Endothelial cell of umbilical vein (primary cell): ENCODE measurements around the gene PPTC7. TPM values are rescaled to one million over a fixed set of nuclear protein-coding genes. Genes with fewer than 3 reads are reported as not detected.

ENCODE experiments used
- BruUV-seq: library from RNA; stranded (reverse); fragments of 400-500 nt; replicated peaks from 2 replicates; lab custom pipeline; 2021; lab: Mats Ljungman, UMichigan
- CTCF ChIA-PET: fragments of 300-600, 350-600 bp; sonication (Branson Sonifier 250); formaldehyde crosslinking; loops from one replicate; lab custom pipeline; 2021; ENCODE audit warnings: antibody characterized with exemption, inconsistent platforms; lab: Charles Lee
- POLR2A ChIA-PET: fragments of 300-600, 350-600 bp; sonication (Branson Sonifier 250); formaldehyde crosslinking; loops from one replicate; lab custom pipeline; 2021; ENCODE audit warnings: antibody characterized with exemption, inconsistent platforms; lab: Charles Lee
- DNase-seq: peaks from one replicate; pipeline ENCODE4 v3.0.0-alpha.2; 2011; ENCODE audit warnings: low read depth, low spot score
- FAIRE-seq: peaks from 2 replicates; lab custom pipeline; 2011; peaks lifted over from hg19 to GRCh38; lab: Jason Lieb, UNC
- H2AFZ ChIP-seq: 2 replicates; pipeline ENCODE4 v1.6.0; 2012; ENCODE audit warnings: low read depth, low read length, control low read depth, inconsistent platforms
- H3K27ac ChIP-seq: 2 replicates; pipeline ENCODE4 v1.5.1; 2011; ENCODE audit warnings: low read depth, mild to moderate bottlenecking, control low read depth, low read length, moderate library complexity; ENCODE audit not compliant: insufficient read depth
- H3K27me3 ChIP-seq, 2 experiments: 2 replicates each; pipeline versions ENCODE4 v1.6.0 to v1.6.1; 2011; ENCODE audit warnings: low read length in 2 of 2, mixed read lengths in 1 of 2; ENCODE audit not compliant: control insufficient read depth in 2 of 2, insufficient read depth in 2 of 2
- H3K36me3 ChIP-seq, 2 experiments: 2 replicates in 1 of 2; 3 replicates in 1 of 2; pipeline ENCODE4 v1.5.1; 2011; ENCODE audit warnings: low read length in 2 of 2, mild to moderate bottlenecking in 1 of 2, moderate library complexity in 1 of 2; ENCODE audit not compliant: control insufficient read depth in 2 of 2, insufficient read depth in 2 of 2; ENCODE audit errors: extremely low read depth in 1 of 2
- H3K4me1 ChIP-seq: 3 replicates; pipeline ENCODE4 v1.5.1; 2011; ENCODE audit warnings: mild to moderate bottlenecking, low read length; ENCODE audit not compliant: control insufficient read depth, insufficient read depth; ENCODE audit errors: extremely low read depth
- H3K4me2 ChIP-seq: 2 replicates; pipeline ENCODE4 v1.6.1; 2011; ENCODE audit warnings: low read length, control low read depth, mixed read lengths; ENCODE audit not compliant: insufficient read depth
- H3K4me3 ChIP-seq, 3 experiments: fragments of 200-600 bp in 1 of 3; sonication (generic), shearing (Covaris generic) in 1 of 3; replicated peaks in 1 of 3; 2 replicates each; pipeline ENCODE4 v1.5.1; 2011 to 2016; ENCODE audit warnings: control low read depth in 3 of 3, low read length in 3 of 3, mild to moderate bottlenecking in 2 of 3, inconsistent platforms in 1 of 3, low read depth in 1 of 3, moderate library complexity in 1 of 3; ENCODE audit not compliant: insufficient read depth in 1 of 3
- H3K79me2 ChIP-seq: 2 replicates; pipeline ENCODE4 v1.6.0; 2012; ENCODE audit warnings: low read length, inconsistent platforms; ENCODE audit not compliant: control insufficient read depth, insufficient read depth
- H3K9ac ChIP-seq: replicated peaks from 2 replicates; pipeline ENCODE3; 2011; ENCODE audit warnings: low read length, control low read depth; ENCODE audit not compliant: insufficient read depth; ENCODE audit errors: extremely low read depth
- H3K9me1 ChIP-seq: replicated peaks from 3 replicates; pipeline ENCODE4 v1.6.0; 2011; ENCODE audit warnings: mild to moderate bottlenecking, low read length; ENCODE audit not compliant: control insufficient read depth, insufficient read depth; ENCODE audit errors: extremely low read depth
- H3K9me3 ChIP-seq: replicated peaks from 2 replicates; pipeline ENCODE4 v1.5.1; 2012; ENCODE audit warnings: low read length, inconsistent platforms; ENCODE audit not compliant: control insufficient read depth, insufficient read depth
- H4K20me1 ChIP-seq: replicated peaks from 2 replicates; pipeline ENCODE3; 2011; ENCODE audit warnings: mild to moderate bottlenecking, low read length; ENCODE audit not compliant: control insufficient read depth, insufficient read depth; ENCODE audit errors: extremely low read depth
- EZH2 ChIP-seq: IDR thresholded peaks from 2 replicates; pipeline ENCODE4 v1.6.1; 2012; ENCODE audit warnings: borderline replicate concordance, low read depth, mild to moderate bottlenecking, moderate library complexity, low read length, inconsistent platforms; ENCODE audit not compliant: severe bottlenecking
- FOS ChIP-seq: IDR thresholded peaks from 2 replicates; pipeline ENCODE4 v1.6.1; 2011; ENCODE audit warnings: mild to moderate bottlenecking, low read length, moderate library complexity, borderline replicate concordance; ENCODE audit not compliant: insufficient read depth
- GATA2 ChIP-seq: IDR thresholded peaks from 2 replicates; pipeline ENCODE4 v1.7.0; 2011; ENCODE audit warnings: low read depth, mild to moderate bottlenecking, moderate library complexity, mixed read lengths, low read length; ENCODE audit not compliant: insufficient read length, insufficient read depth
- JUN ChIP-seq: IDR thresholded peaks from 2 replicates; pipeline ENCODE4 v1.6.1; 2011; ENCODE audit warnings: borderline replicate concordance, low read depth; ENCODE audit not compliant: insufficient read length, insufficient read depth
- MYC ChIP-seq: IDR thresholded peaks from one replicate; pipeline ENCODE4 v1.6.1; 2011; ENCODE audit warnings: mild to moderate bottlenecking, low read depth, low read length
- POLR2A ChIP-seq: IDR thresholded peaks from 2 replicates; pipeline ENCODE4 v1.6.1; 2012; ENCODE audit warnings: low read depth, mild to moderate bottlenecking, control low read depth, low read length
- POLR2AphosphoS5 ChIP-seq: IDR thresholded peaks from 2 replicates; pipeline ENCODE4 v1.6.1; 2012; ENCODE audit warnings: low read depth, mild to moderate bottlenecking, control low read depth, low read length, moderate library complexity; ENCODE audit not compliant: insufficient read depth
- dilution Hi-C: fragments of 300-500 bp; cut with MboI; formaldehyde crosslinking; loops from one replicate; pipeline ENCODE4 v1.15.0; 2019; ENCODE audit warnings: low sequenced_read_pairs; ENCODE audit not compliant: extremely low pct_ligation_motif_present
- intact Hi-C: fragments of 100-400 bp; cut with micrococcal nuclease; formaldehyde crosslinking; loops from one replicate; pipeline ENCODE4 v1.10.0; 2022
- polyA plus RNA-seq, 4 experiments: library from polyadenylated mRNA; depleted of rRNA in 3 of 4; stranded (reverse) in 3 of 4; unstranded in 1 of 4; fragments of >200 nt; gene quantifications; 2 replicates each; pipeline versions ENCODE4 v1.2.1 to v1.2.3, GENCODE V29; 2011 to 2012; ENCODE audit warnings: missing spikeins in 1 of 4
- total RNA-seq: library from RNA; stranded (reverse); gene quantifications from 2 replicates; pipeline ENCODE4 v1.2.3, GENCODE V29; 2021
- TF ChIP-seq, protein P1 (sequence below), 2 donors: IDR thresholded peaks; 1 replicate in 1 of 2; 2 replicates in 1 of 2; pipeline ENCODE4 v1.5.1; 2011; ENCODE audit warnings: low read length in 2 of 2, mild to moderate bottlenecking in 2 of 2, moderate library complexity in 2 of 2, control low read depth in 1 of 2, inconsistent platforms in 1 of 2, low read depth in 1 of 2; ENCODE audit not compliant: insufficient read depth in 1 of 2; ENCODE audit errors: extremely low read depth in 1 of 2
- TF ChIP-seq, protein P2 (sequence below): IDR thresholded peaks from 2 replicates; pipeline ENCODE4 v1.6.1; 2011; ENCODE audit not compliant: insufficient read depth, insufficient read length

The PPTC7 gene
- total and polyA plus RNA-seq, 2 donors (not counting 3 experiments of a cell fraction or from before 2014, with no cell fraction given): 8.4 to 15.2 TPM

DNA sequence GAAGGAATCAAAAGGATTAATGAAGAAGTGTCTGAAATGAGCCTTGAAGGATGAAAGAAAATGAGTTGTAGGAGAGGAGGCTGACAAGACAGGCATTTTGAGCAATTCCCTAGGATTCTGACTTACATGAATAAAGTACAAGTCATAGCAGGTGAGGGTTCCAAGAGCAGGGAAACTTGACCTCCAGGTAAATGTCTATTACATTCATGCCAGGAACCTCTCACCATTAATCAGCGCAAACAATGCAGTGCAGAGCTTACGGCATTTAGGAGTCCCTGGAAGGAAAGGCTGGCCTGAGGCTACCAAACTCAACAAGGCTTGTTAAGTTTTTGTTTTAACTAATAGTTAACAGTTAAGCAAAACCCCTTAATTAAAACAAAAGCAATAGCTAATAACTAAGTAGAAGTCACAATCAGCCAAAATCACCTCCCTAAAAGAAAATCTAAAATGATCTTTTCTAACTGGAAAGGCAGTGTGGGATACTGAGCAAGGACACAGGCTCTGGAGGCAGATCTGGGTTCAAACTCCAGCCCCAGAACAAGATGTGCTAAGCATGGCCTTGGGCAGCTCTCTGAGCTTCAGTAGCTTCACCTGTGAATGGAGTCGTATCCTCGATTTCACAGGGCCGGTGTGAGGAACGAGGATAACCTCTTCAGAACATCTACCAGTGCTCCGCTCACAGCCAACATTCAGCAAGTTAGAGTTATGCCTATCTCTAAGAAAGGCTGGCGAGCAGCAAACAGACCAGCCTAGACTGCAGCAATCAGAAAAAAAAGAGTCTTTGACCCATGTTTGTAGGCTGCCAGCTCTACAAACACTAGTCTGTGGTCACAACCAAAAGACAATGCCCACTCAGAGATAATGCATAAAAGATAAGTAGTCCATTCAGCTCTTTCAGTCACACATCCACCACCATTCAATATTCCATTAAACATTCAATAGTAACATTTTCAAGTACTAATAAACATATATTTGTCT lies 16.9 kb downstream of the PPTC7 start:
- H3K4me2 ChIP-seq: no peak overlapping the region
- peaks cover 78% of the 10 kb centered on the region for H3K79me2 ChIP-seq
- no peak overlapping the region for H2AFZ ChIP-seq
- no peaks in the 10 kb centered on the region for H3K4me1 ChIP-seq
- TF ChIP-seq JUN (no peak), POLR2A (no peak), GATA2 (no peak), FOS (no peak)
- BruUV-seq: no TSS peak
- H3K9ac ChIP-seq: no peak overlapping the region
- no peaks in the 10 kb centered on the region for H3K27me3 ChIP-seq
- H3K9me3 ChIP-seq: no peaks in the 10 kb centered on the region
- H3K4me3 ChIP-seq: no peak overlapping the region
- intact Hi-C loops: no loop called here
- peaks cover 3% of the 10 kb centered on the region for H4K20me1 ChIP-seq
- dilution Hi-C loops: no loop called here
- H3K36me3 ChIP-seq: no peaks in the 10 kb centered on the region
- CTCF ChIA-PET: interaction anchor here (0.8 to 1.7 kb wide), 5 partner anchors 10 to 35 kb away, joined by 3 to 9 read pairs (median 3); no protein-coding TSS in a partner anchor
- POLR2A ChIA-PET: no interaction called here
- DNase-seq (no peak), FAIRE-seq (no peak)
- no peak overlapping the region for H3K27ac ChIP-seq
- H3K9me1 ChIP-seq: no peaks in the 10 kb centered on the region

DNA sequence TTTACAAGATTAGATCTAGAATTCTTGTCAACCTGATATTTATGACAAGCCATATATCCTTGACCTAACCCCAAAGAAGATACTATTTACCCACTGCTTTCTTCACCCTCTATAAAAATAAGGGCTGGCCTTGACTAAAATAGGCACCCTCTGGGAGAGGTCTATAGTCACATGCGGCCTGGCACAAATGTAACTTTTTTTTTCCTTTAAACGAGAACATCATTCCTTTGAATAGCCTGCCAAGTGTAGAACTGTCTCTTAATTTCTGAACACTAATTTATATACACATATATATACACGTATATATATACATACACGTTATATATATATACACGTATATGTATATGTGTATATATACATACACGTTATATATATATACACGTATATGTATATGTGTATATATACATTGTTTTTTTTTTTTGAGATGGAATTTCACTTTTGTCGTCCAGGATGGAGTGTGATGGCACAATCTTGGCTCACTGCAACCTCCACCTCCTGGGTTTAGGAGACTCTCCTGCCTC lies 18.6 kb downstream of the PPTC7 start:
- H3K27me3 ChIP-seq: no peaks in the 10 kb centered on the region
- BruUV-seq: no TSS peak
- ChIA-PET POLR2A (interaction anchor here (0.7 kb wide), 1 partner anchor 15 kb away, joined by 3 read pairs; no protein-coding TSS in a partner anchor), CTCF (no interaction called here)
- dilution Hi-C loops: no loop called here
- H3K27ac ChIP-seq: no peak overlapping the region
- no peaks in the 10 kb centered on the region for H3K36me3 ChIP-seq
- peaks cover 90% of the 10 kb centered on the region for H3K79me2 ChIP-seq
- no peak overlapping the region for H3K4me2 ChIP-seq
- TF ChIP-seq GATA2 (no peak), FOS (no peak), POLR2AphosphoS5 (no peak), MYC (no peak), JUN (no peak), POLR2A (no peak), EZH2 (no peak)
- TF ChIP-seq, protein P1, sequence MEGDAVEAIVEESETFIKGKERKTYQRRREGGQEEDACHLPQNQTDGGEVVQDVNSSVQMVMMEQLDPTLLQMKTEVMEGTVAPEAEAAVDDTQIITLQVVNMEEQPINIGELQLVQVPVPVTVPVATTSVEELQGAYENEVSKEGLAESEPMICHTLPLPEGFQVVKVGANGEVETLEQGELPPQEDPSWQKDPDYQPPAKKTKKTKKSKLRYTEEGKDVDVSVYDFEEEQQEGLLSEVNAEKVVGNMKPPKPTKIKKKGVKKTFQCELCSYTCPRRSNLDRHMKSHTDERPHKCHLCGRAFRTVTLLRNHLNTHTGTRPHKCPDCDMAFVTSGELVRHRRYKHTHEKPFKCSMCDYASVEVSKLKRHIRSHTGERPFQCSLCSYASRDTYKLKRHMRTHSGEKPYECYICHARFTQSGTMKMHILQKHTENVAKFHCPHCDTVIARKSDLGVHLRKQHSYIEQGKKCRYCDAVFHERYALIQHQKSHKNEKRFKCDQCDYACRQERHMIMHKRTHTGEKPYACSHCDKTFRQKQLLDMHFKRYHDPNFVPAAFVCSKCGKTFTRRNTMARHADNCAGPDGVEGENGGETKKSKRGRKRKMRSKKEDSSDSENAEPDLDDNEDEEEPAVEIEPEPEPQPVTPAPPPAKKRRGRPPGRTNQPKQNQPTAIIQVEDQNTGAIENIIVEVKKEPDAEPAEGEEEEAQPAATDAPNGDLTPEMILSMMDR (IDR thresholded peaks at IDR 0.05; ENCODE audit: extremely low read depth in 1 of 2, insufficient read depth in 1 of 2, low read depth in 1 of 2, low read length in 2 of 2): no peak
- TF ChIP-seq, protein P2, sequence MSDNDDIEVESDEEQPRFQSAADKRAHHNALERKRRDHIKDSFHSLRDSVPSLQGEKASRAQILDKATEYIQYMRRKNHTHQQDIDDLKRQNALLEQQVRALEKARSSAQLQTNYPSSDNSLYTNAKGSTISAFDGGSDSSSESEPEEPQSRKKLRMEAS: no peak
- peaks cover 3% of the 10 kb centered on the region for H4K20me1 ChIP-seq
- no peak overlapping the region for H3K9ac ChIP-seq
- no peak overlapping the region for H3K4me3 ChIP-seq
- H2AFZ ChIP-seq: no peak overlapping the region
- H3K9me1 ChIP-seq: no peaks in the 10 kb centered on the region
- no peaks in the 10 kb centered on the region for H3K4me1 ChIP-seq
- H3K9me3 ChIP-seq: no peaks in the 10 kb centered on the region
- intact Hi-C loops: no loop called here
- DNase-seq (no peak), FAIRE-seq (no peak)
